ENCODE measurements around the gene RDH13. TPM values are rescaled to one million over a fixed set of nuclear protein-coding genes. Genes with fewer than 3 reads are reported as not detected.

Gene RDH13
- total RNA-seq, 1 donor from 2014 or later, result 12.0 TPM

GRCh38 chr19:55085923-55086715 is 23.2 kb upstream of the RDH13 start:
- peaks cover 6% of the 10 kb centered on the region for H3K36me3 Mint-ChIP-seq (ENCODE audit: insufficient read depth)
- peaks cover 15% of the 10 kb centered on the region for H3K4me1 Mint-ChIP-seq (ENCODE audit: low read depth)
- peaks cover 56% of the 10 kb centered on the region for H3K27me3 Mint-ChIP-seq
- no peak overlapping the region for H3K27ac Mint-ChIP-seq
- no peak for TF ChIP-seq CTCF (IDR thresholded peaks at IDR 0.05; ENCODE audit: unreplicated experiment)
- DNase-seq (ENCODE audit: low spot score, unreplicated experiment), result no peak
- no peaks in the 10 kb centered on the region for H3K9me3 Mint-ChIP-seq (ENCODE audit: low read depth)
- peak overlapping the region; percentile 35 for H3K4me3 Mint-ChIP-seq (ENCODE audit: low read depth)

GRCh38 chr19:55084416-55084815 is 21.5 kb upstream of the RDH13 start:
- no peak for TF ChIP-seq CTCF (IDR thresholded peaks at IDR 0.05; ENCODE audit: unreplicated experiment)
- DNase-seq (ENCODE audit: low spot score, unreplicated experiment), result no peak
- H3K27ac Mint-ChIP-seq, result no peak overlapping the region
- H3K9me3 Mint-ChIP-seq (ENCODE audit: low read depth), result no peaks in the 10 kb centered on the region
- H3K4me3 Mint-ChIP-seq (ENCODE audit: low read depth), result no peak overlapping the region
- H3K36me3 Mint-ChIP-seq (ENCODE audit: insufficient read depth), result peaks cover 3% of the 10 kb centered on the region
- H3K4me1 Mint-ChIP-seq (ENCODE audit: low read depth), result peaks cover 18% of the 10 kb centered on the region
- H3K27me3 Mint-ChIP-seq, result peaks cover 73% of the 10 kb centered on the region

- TF ChIP-seq CTCF (IDR thresholded peaks at IDR 0.05; ENCODE audit: unreplicated experiment), result no peak
- no peak overlapping the region for H3K4me3 Mint-ChIP-seq (ENCODE audit: low read depth)
- no peak for DNase-seq (ENCODE audit: low spot score, unreplicated experiment)
- H3K9me3 Mint-ChIP-seq (ENCODE audit: low read depth), result no peaks in the 10 kb centered on the region
- H3K27me3 Mint-ChIP-seq, result peaks cover 73% of the 10 kb centered on the region
- peaks cover 3% of the 10 kb centered on the region for H3K36me3 Mint-ChIP-seq (ENCODE audit: insufficient read depth)
- H3K4me1 Mint-ChIP-seq (ENCODE audit: low read depth), result peaks cover 13% of the 10 kb centered on the region
- no peak overlapping the region for H3K27ac Mint-ChIP-seq
Measured at GRCh38 chr19:55083004-55083850, 20.3 kb upstream of the RDH13 start.

- peaks cover 68% of the 10 kb centered on the region for H3K27me3 Mint-ChIP-seq
Measured at GRCh38 chr19:55082020-55082851, 19.3 kb upstream of the RDH13 start.

More at GRCh38 chr19:55082020-55082851, 19.3 kb upstream of the RDH13 start:
- no peak for TF ChIP-seq CTCF (IDR thresholded peaks at IDR 0.05; ENCODE audit: unreplicated experiment)
- Mint-ChIP-seq H3K4me1 (ENCODE audit: low read depth) (peaks cover 4% of the 10 kb centered on the region), H3K27ac (no peak overlapping the region), H3K4me3 (ENCODE audit: low read depth) (no peak overlapping the region), H3K36me3 (ENCODE audit: insufficient read depth) (peaks cover 3% of the 10 kb centered on the region), H3K9me3 (ENCODE audit: low read depth) (no peaks in the 10 kb centered on the region)
- no peak for DNase-seq (ENCODE audit: low spot score, unreplicated experiment)
